GM18507 (cell line): ENCODE measurements around the gene EYA2.

ENCODE experiments used
- DNase-seq: peaks from one replicate; pipeline ENCODE4 v3.0.0; 2011; ENCODE audit warnings: low read depth; ENCODE audit not compliant: insufficient read length; ENCODE audit errors: extremely low spot score
- FAIRE-seq: peaks from 2 replicates; lab custom pipeline; 2011; peaks lifted over from hg19 to GRCh38; lab: Jason Lieb, UNC

The EYA2 gene

GRCh38 chr20:47178277-47178676 lies 283.6 kb downstream of the EYA2 start:
- no peak for DNase-seq
- no peak for FAIRE-seq

DNA sequence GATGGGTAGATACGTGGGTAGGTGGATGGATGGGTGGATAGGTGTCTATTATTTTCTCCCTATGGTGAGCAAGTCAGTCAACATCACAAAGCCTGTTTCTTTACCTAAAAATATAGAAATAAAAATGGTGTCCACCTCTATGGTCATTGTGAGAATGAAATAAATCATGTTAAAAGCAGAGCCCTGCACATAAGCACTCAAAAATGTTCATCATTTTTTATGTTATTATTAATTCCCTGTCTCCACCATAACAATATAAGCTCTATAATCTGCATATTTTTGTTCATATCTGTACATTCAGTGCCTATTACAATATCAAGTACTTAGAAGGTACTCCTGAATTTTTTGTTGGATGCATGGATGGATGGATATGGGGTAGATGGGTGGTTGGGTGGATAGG lies 284.2 kb downstream of the EYA2 start:
- FAIRE-seq, result no peak

GRCh38 chr20:47179267-47179666 lies 284.6 kb downstream of the EYA2 start:
- no peak for DNase-seq

More for the DNA sequence above, 284.2 kb downstream of the EYA2 start:
- no peak for DNase-seq

DNA sequence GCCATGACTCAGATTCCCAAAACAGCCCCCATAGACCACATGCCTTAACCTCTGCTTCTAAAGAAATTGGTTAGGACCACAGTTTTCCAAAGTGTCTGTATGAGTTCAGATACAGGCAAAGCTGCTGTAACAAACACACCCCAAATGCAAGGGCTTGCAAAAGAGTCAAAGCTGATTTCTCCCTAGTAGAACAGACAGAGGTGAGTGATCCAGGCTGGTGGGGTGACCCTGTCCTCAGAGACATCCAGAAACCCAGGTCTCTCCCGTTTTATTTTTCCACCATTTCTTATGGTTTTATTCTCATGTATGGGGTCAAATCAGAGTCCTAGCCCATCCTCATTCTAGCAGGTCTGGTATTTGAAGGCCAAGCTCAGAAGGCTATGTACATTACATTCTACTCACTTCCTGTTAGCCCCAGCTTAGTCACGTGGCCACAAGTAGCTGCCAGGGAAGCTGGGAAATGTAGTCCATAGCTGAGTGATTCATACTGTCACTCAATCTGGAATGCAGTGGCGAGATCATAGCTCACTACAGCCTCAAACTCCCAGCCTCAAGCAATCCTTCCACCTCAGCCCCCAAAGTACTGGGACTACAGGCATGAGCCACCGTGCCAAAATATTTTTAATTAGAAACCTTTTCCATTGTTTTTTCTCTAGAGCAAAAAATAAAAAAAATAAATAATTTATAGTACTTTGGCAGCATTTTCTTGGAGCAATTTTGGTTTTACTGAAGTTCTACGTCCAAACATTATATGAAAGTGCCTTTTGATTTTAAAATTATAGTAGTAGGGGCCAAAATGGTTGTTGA lies 286.6 kb downstream of the EYA2 start:
- peak; percentile 68 for FAIRE-seq
- peak; percentile 29 for DNase-seq

More at GRCh38 chr20:47179267-47179666, 284.6 kb downstream of the EYA2 start:
- no peak for FAIRE-seq

DNA sequence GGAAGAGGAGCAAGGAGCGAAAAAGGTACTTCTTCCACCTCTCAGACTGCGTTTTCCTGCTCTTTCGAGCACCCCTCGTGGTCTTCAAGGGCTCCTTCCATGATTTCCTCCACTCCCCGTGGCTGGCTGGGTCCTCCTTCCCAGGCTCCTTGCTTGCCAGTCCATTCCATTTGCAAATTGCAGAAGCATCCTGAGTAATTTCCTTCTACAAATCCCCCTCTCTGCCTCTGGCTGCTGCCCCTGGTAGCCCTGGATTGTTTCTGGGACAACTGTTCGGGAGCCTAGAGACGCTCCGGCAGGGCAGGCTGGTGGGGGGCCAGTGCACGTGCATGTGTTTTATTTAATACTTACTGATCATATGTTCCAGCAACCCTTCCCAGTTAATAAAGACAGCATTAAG lies 288.7 kb downstream of the EYA2 start:
- DNase-seq (no peak), FAIRE-seq (no peak)

GRCh38 chr20:47187450-47188195 lies 293.0 kb downstream of the EYA2 start:
- FAIRE-seq, result no peak
- no peak for DNase-seq

GRCh38 chr20:47188540-47188939 lies 293.9 kb downstream of the EYA2 start:
- no peak for DNase-seq
- FAIRE-seq, result no peak

DNA sequence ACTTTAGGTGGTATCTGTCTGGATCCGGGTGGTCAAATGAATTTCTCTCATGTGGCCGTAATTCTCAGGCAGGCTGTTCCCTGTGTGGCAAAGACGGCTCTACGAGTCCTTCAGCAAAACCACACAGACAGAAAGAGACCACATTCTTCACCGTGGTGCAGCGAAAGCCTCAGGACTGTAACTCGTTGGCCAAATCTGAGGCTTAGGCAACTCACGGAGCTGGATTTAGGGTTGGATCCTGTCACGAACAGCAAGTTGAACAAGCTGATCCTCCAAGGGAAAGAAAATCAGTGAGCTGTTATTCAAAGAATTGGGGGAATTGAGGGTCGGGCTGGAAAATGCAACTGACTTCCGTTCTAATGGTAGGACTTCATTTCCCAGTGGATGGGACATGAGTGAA lies 294.4 kb downstream of the EYA2 start:
- DNase-seq (no peak), FAIRE-seq (no peak)

DNA sequence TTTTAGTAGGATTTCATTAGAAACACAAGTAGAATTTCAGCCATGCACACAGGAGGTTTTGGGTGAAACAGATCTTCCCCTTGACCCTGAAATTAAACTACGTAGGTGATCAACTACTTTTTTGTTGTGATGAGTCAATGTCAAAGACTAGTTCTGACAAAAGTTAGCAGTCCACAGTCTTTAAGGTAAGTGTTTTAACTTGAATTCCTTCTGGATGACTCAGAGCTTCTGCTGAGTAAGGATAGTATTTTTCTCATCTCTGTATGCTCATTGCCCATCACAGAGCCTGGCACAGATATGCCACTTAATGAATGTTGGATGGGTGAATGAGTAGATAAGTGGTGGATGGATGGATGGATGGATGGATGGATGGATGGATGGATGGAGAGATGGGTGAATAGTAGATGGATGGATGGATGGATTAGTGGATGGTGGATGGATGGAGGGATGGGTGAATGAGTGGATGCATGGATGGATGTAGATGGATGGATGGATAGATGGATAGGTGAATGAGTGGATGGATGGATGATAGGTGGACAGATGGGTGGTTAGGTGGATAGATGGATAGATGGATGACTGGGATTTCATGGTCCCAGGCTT lies 296.5 kb downstream of the EYA2 start:
- FAIRE-seq, result no peak
- DNase-seq, result no peak

GRCh38 chr20:47191956-47192355 lies 297.3 kb downstream of the EYA2 start:
- DNase-seq (no peak), FAIRE-seq (no peak)

- FAIRE-seq, result no peak
- no peak for DNase-seq
Measured at GRCh38 chr20:47195573-47195972, 300.9 kb downstream of the EYA2 start.

DNA sequence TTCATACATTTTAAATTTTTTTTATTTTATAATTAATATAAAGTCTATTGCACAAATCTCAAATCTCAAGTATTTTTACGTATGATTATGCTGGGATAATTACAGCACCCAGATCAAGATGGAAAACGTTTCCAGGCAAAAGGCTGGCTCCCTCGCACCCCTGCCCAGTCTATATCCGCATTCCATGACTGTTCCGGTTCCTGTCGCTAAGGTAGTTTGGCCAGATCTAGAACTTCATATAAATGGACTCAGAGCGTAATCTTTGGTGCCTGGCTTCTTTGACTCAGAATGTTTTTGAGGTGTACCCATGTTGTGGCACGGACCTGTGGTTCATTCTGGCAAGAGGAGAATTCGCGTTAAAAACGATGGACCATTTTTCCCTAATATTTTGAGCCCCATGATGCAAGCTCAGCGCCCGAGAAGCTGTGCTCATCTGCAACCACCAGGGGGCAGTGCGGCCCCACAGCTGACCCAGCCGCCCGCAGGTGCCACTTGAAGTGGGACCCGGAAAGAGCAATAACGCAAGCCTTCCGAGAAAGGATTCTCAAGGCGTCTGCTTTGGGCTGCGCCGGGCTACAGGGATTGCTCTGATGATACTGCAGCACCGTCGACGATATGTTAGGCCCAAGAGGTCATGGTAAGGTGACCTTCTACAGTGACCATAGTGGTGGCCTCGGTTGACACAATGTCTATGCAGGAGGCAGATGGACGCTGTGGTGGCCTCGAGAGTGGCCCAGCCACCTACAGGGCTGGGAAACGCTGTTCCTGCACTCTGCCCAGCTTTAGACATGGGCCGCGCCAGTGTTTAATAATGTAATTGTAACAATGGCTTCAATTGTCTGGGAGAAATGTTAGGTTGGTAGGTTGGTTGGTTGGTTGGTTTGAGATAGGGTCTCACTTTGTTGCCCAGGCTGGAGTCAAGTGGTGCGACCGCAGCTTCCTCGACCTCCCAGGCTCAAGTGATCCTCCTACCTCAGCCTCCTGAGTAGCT lies 301.7 kb downstream of the EYA2 start:
- peak; percentile 72 for DNase-seq
- FAIRE-seq, result peak; percentile 73

DNA sequence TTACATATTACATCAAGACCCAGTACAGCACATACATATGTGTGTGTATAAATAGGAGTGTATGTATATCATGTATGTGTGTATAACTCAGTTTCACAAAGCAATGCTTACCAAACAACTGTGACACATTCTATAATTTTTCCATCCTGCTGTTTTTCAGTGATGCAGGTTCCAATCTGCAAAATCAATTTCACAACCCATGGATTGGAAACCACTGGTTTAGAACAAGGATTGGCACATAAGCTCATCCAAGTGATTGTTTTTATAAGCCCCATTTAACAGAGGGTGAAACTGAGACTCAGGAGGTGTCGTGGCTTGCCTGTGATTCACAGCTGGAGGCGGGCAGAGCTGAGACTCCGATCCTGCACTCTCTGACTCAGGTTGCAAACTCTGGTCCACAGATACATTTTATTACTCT lies 303.6 kb downstream of the EYA2 start:
- no peak for DNase-seq
- FAIRE-seq, result no peak

- no peak for FAIRE-seq
- DNase-seq, result no peak
Measured at GRCh38 chr20:47198996-47199552, 304.4 kb downstream of the EYA2 start.

GRCh38 chr20:47201074-47201730 lies 306.6 kb downstream of the EYA2 start:
- DNase-seq, result no peak
- FAIRE-seq, result no peak

DNA sequence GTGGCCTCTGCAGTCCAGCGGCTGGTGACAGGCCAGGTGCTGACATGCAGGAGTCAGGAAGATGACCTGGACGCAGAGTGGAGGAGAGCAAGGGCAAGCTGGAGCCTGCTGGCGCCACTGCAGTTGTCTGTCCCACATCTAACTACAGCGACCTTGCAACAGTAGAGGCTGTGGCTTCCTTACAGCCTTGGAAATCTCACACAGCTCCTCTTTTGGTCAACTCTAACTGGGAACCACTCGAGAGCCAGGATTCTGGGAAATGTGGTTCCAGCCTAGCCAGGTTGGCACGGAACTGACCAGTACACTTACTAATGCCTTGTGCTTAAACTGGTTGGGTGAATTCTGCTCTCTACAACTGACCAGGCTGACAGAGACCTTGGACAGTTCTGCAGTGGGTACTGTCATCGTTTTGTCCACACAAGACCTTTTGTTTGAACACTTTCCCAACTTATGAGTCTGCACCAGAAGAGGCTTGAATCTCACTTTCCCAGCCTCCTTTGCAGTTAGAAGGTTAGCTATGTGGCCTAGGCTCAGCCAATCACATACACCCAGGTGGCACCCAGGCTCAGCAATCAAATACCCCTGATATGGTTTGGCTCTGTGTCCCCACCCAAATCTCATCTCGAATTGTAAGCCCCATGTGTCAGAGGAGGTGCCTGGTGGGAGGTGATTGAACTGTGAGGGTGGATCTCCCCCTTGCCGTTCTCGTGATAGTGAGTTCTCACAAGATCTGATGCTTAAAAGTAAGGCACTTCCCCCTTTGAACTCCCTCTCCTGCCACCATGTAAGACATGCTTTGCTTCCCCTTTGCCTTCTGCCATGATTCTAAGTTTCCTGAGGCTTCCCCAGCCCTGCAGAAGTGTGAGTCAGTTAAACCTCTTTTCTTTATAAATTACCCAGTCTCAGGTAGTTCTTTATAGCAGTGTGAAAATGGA lies 308.4 kb downstream of the EYA2 start:
- DNase-seq, result no peak
- no peak for FAIRE-seq

DNA sequence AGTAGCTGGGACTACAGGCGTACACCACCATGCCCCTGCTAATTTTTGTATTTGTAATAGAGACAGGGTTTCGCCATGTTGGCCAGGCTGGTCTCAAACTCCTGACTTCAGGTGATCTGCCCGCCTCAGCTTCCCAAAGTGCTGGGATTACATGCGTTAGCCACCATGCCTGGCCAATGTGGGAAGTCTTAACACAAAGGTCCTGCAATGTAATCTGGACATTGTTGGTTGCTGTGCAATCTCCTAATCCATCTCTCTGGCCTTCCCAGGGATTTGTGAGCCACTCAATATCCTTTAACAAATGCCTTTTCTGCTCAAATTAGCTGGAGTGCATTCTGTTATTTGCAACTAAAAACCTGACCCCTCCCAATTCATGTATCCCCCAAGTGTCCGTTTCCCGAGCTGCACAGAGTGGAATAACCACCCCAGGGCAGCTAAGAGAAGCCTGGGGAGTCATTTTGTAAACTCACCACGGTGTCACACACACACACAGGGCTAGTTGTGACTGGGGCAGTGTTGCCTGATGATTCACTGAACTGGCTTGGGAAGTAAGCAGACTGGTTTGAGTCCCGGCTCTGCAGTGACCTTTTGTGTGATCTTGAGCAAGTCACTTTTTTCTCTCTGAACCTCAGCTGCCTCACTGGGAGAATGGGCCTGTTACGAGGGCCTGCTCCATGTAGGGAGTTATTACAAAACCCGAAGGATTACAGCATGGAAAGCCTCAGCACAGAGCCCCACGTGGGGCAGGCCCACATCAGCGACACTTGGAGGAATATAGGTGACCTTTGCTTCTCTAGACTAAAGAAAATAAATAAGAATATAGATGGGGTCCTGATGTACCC lies 309.6 kb downstream of the EYA2 start:
- FAIRE-seq (no peak), DNase-seq (no peak)
